Kidney (tissue), 14 donors: Measurements from ENCODE around the gene FBXL17. TPM values are rescaled to one million over a fixed set of nuclear protein-coding genes. Genes with fewer than 3 reads are reported as not detected.

Source experiments
- DNase-seq, 5 donors: peaks; one replicate each; pipeline ENCODE4 v3.0.0-alpha.2; 2013 to 2020
- FAIRE-seq: peaks from 2 replicates; lab custom pipeline; 2012; peaks lifted over from hg19 to GRCh38; lab: Jason Lieb, UNC
- H3K27ac ChIP-seq, 2 donors: one replicate each; pipeline ENCODE4 v1.7.0; 2013; ENCODE audit warnings: low read depth in 2 of 2, low read length in 2 of 2, inconsistent platforms in 1 of 2
- H3K27me3 ChIP-seq: one replicate; pipeline ENCODE4 v1.7.1; 2013; ENCODE audit warnings: low read length, inconsistent platforms; ENCODE audit not compliant: control insufficient read depth, insufficient read depth
- H3K36me3 ChIP-seq, 3 donors: one replicate each; pipeline versions ENCODE4 v1.7.0 to v1.7.1; 2013; ENCODE audit warnings: low read length in 3 of 3, control low read depth in 1 of 3, inconsistent platforms in 1 of 3; ENCODE audit not compliant: insufficient read depth in 3 of 3, control insufficient read depth in 2 of 3
- H3K4me1 ChIP-seq, 3 donors: one replicate each; pipeline versions ENCODE4 v1.7.0 to v1.7.1; 2013; ENCODE audit warnings: low read length in 3 of 3, inconsistent platforms in 1 of 3, low read depth in 1 of 3; ENCODE audit not compliant: control insufficient read depth in 2 of 3, insufficient read depth in 2 of 3
- H3K4me3 ChIP-seq, 3 donors: one replicate each; pipeline versions ENCODE4 v1.7.0 to v1.8.1; 2013; ENCODE audit warnings: low read length in 3 of 3, control low read depth in 1 of 3, inconsistent platforms in 1 of 3
- H3K9ac ChIP-seq, 3 donors: one replicate each; pipeline versions ENCODE4 v1.7.0 to v1.7.1; 2013; ENCODE audit warnings: low read length in 3 of 3, control low read depth in 1 of 3, inconsistent platforms in 1 of 3
- H3K9me3 ChIP-seq, 3 donors: one replicate each; pipeline versions ENCODE4 v1.7.0 to v1.7.1; 2013; ENCODE audit warnings: low read length in 3 of 3, control low read depth in 1 of 3, inconsistent platforms in 1 of 3; ENCODE audit not compliant: control insufficient read depth in 2 of 3, insufficient read depth in 1 of 3
- CTCF ChIP-seq: IDR thresholded peaks from 3 replicates; pipeline ENCODE4 v1.5.1; 2012; ENCODE audit warnings: mild to moderate bottlenecking, moderate library complexity, borderline replicate concordance; ENCODE audit not compliant: insufficient read depth; ENCODE audit errors: extremely low read depth
- intact Hi-C: fragments of 100-400 bp; cut with DNase I; formaldehyde crosslinking; loops from one replicate; pipeline ENCODE4 v1.11.1; 2022
- polyA plus RNA-seq: library from polyadenylated mRNA; stranded (reverse); fragments of 350-450 nt; fragmentation: Illumina TruSeq; extraction: RNeasy Lipid Tissue Mini Kit (QIAGEN cat#74804); gene quantifications from one replicate; pipeline ENCODE4 v1.2.3, GENCODE V29; 2014; ENCODE audit warnings: low read depth, low replicate concordance; ENCODE audit not compliant: insufficient read depth
- total RNA-seq: library from RNA; stranded (reverse); fragmentation: NEBNext Ultra II Directional; extraction: Animal tissue kit (Norgen Biotek cat#: 25700); gene quantifications from one replicate; pipeline ENCODE4 v1.2.1, GENCODE V29; 2021
- donor health status: control.
- donor health status: control.
- donor health status: control.
- donor health status: control.
- donor health status: control.
- donor health status: DM: yes; HTN: yes; CAD: no.
- donor health status: Normal renal cell carcinoma (clear cell type).

FBXL17 gene
- total and polyA plus RNA-seq, 2 donors from 2014 or later: 11.7 to 26.5 TPM

- no peaks in the 10 kb centered on the region for H3K4me1 ChIP-seq
- no peak overlapping the region for H3K4me3 ChIP-seq
- no peak for TF ChIP-seq CTCF
- H3K27me3 ChIP-seq: no peaks in the 10 kb centered on the region
- H3K9me3 ChIP-seq: no peaks in the 10 kb centered on the region
- H3K9ac ChIP-seq: no peak overlapping the region
- intact Hi-C loops: no loop called here
- H3K36me3 ChIP-seq: no peaks in the 10 kb centered on the region
- DNase-seq (no peak), FAIRE-seq (no peak)
- no peak overlapping the region for H3K27ac ChIP-seq
Observed at GRCh38 chr5:107853031-107853430, 528.9 kb downstream of the FBXL17 start.

- Histone ChIP-seq H3K4me1 (no peaks in the 10 kb centered on the region), H3K36me3 (no peaks in the 10 kb centered on the region), H3K9ac (no peak overlapping the region), H3K27me3 (no peaks in the 10 kb centered on the region), H3K4me3 (no peak overlapping the region), H3K9me3 (no peaks in the 10 kb centered on the region), H3K27ac (no peak overlapping the region)
- intact Hi-C loops: no loop called here
- FAIRE-seq (no peak), DNase-seq (no peak)
- TF ChIP-seq CTCF: no peak
Observed at GRCh38 chr5:107849118-107849517, 532.8 kb downstream of the FBXL17 start.

- Histone ChIP-seq H3K9ac (no peak overlapping the region), H3K27me3 (no peaks in the 10 kb centered on the region), H3K36me3 (no peaks in the 10 kb centered on the region), H3K9me3 (no peaks in the 10 kb centered on the region), H3K4me3 (no peak overlapping the region), H3K4me1 (no peaks in the 10 kb centered on the region), H3K27ac (no peak overlapping the region)
- FAIRE-seq: no peak
- intact Hi-C loops: no loop called here
- TF ChIP-seq CTCF: no peak
- DNase-seq: no peak
Observed at GRCh38 chr5:107840592-107840991, 541.3 kb downstream of the FBXL17 start.

GRCh38 chr5:107840161-107840560, 541.7 kb downstream of the FBXL17 start:
- Histone ChIP-seq H3K36me3 (no peaks in the 10 kb centered on the region), H3K4me1 (no peaks in the 10 kb centered on the region), H3K4me3 (no peak overlapping the region), H3K9ac (no peak overlapping the region), H3K9me3 (no peaks in the 10 kb centered on the region), H3K27ac (no peak overlapping the region), H3K27me3 (no peaks in the 10 kb centered on the region)
- no peak for FAIRE-seq
- DNase-seq: no peak
- intact Hi-C loops: no loop called here
- no peak for TF ChIP-seq CTCF
